Muscle of back (tissue), 13 donors: ENCODE results near the gene PTTG1. TPM values are rescaled to one million over a fixed set of nuclear protein-coding genes. Genes with fewer than 3 reads are reported as not detected.

Experiments used
- DNase-seq, 3 donors: peaks; one replicate each; pipeline versions ENCODE4 v3.0.0 to v3.0.0-alpha.2; 2013
- long read RNA-seq, 9 donors: transcript quantifications; one replicate each; lab custom pipeline, GENCODE V29; 2026
- polyA plus RNA-seq, 10 donors: library from polyadenylated mRNA; unstranded; fragments of 120-200 nt; gene quantifications; one replicate each; pipeline ENCODE4 v1.2.1, GENCODE V29; 2013; ENCODE audit not compliant: insufficient read length in 10 of 10

The PTTG1 gene
- 10 to 100 TPM; 19.6 to 52.6 (median 34.0) TPM for polyA plus RNA-seq
- long read RNA-seq, donor 1, transcript PTTG1-201 (6 exons, 753 nt) = major isoform, 22 of 59 reads
- long read RNA-seq, donor 1, transcript PTTG1-202 (5 exons, 1,070 nt) = minor isoform, 10 of 59 reads
- long read RNA-seq, donor 1, partial matches to known transcripts = 20 of 59 reads
- long read RNA-seq, donor 1, other reads (novel, unspliced or antisense) = 0 of 59 reads
- long read RNA-seq, donor 2, transcript PTTG1-202 (5 exons, 1,070 nt) = minor isoform, 9 of 47 reads
- long read RNA-seq, donor 2, transcript PTTG1-201 (6 exons, 753 nt) = major isoform, 14 of 47 reads
- long read RNA-seq, donor 2, partial matches to known transcripts = 23 of 47 reads
- long read RNA-seq, donor 2, other reads (novel, unspliced or antisense) = 0 of 47 reads
- long read RNA-seq, donor 3 = 0 reads
- long read RNA-seq, donor 4, transcript PTTG1-201 (6 exons, 753 nt) = major isoform, 7 of 34 reads
- long read RNA-seq, donor 4, partial matches to known transcripts = 21 of 34 reads
- long read RNA-seq, donor 4, other reads (novel, unspliced or antisense) = 0 of 34 reads
- long read RNA-seq, donor 5, transcript PTTG1-201 (6 exons, 753 nt) = major isoform, 16 of 41 reads
- long read RNA-seq, donor 5, transcript PTTG1-202 (5 exons, 1,070 nt) = minor isoform, 10 of 41 reads
- long read RNA-seq, donor 5, partial matches to known transcripts = 14 of 41 reads
- long read RNA-seq, donor 5, other reads (novel, unspliced or antisense) = 0 of 41 reads
- long read RNA-seq, donor 6, transcript PTTG1-202 (5 exons, 1,070 nt) = minor isoform, 9 of 62 reads
- long read RNA-seq, donor 6, transcript PTTG1-201 (6 exons, 753 nt) = major isoform, 15 of 62 reads
- long read RNA-seq, donor 6, partial matches to known transcripts = 36 of 62 reads
- long read RNA-seq, donor 6, other reads (novel, unspliced or antisense) = 0 of 62 reads
- long read RNA-seq, donor 7, transcript PTTG1-201 (6 exons, 753 nt) = major isoform, 18 of 50 reads
- long read RNA-seq, donor 7, transcript PTTG1-202 (5 exons, 1,070 nt) = minor isoform, 5 of 50 reads
- long read RNA-seq, donor 7, partial matches to known transcripts = 26 of 50 reads
- long read RNA-seq, donor 7, other reads (novel, unspliced or antisense) = 0 of 50 reads
- long read RNA-seq, donor 8, transcript PTTG1-202 (5 exons, 1,070 nt) = minor isoform, 8 of 75 reads
- long read RNA-seq, donor 8, transcript PTTG1-201 (6 exons, 753 nt) = major isoform, 24 of 75 reads
- long read RNA-seq, donor 8, partial matches to known transcripts = 38 of 75 reads
- long read RNA-seq, donor 8, other reads (novel, unspliced or antisense) = 0 of 75 reads
- long read RNA-seq, donor 9 = 0 reads

DNA sequence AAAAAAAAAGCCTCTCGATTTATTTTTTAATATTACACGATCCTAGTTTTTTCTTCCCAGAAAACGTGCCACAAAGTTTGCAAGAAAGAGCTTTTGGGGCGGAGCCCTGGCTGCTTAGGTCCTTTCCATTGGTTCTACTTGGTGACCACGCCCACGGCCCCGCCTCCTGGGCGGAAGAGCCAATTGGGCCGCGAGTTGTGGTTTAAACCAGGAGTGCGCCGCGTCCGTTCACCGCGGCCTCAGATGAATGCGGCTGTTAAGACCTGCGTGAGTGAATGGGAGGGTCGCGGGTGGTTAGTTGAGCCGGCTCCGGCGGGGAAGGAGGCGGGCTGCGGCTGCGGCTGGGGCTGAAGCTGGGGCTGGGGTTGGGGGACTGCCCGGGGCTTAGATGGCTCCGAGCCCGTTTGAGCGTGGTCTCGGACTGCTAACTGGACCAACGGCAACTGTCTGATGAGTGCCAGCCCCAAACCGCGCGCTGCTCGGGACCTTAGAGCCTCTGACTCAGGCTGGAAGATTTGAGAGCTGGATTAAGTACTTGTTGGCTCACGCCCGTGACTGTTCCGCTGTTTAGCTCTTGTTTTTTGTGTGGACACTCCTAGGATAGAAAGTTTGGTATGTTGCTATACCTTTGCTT is at the start of gene PTTG1:
Gene PTTG1 (plus strand): TSS at position 231 of the 634 bp plus-strand sequence. CDS start 458 bp downstream, outside the sequence.
- peak; percentile 97 to 99 (median 98) for DNase-seq

DNA sequence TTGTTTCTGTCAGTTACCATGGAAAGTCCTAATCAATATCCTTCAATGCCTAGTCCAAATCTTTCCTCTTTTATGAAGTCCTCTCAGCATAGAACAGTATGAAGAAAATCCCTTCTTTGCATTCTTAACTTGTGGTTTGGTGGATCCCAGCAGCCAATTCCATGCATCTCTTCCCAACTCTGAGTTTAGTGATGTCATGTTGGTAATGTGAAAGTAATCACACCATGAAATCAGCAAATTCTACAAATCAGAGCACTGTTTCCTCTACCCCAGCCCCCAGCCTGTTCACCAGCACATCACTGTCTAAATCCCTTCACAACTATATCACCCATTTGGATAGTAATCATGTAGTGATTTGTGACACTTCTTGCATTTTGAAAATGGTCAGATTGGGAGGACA is 46.5 kb upstream of the PTTG1 start:
- peak in 1 of 3 donors; percentile 53 for DNase-seq

GRCh38 chr5:160375701-160376100 is 46.0 kb upstream of the PTTG1 start:
- DNase-seq = peak in 1 of 3 donors; percentile 72

DNA sequence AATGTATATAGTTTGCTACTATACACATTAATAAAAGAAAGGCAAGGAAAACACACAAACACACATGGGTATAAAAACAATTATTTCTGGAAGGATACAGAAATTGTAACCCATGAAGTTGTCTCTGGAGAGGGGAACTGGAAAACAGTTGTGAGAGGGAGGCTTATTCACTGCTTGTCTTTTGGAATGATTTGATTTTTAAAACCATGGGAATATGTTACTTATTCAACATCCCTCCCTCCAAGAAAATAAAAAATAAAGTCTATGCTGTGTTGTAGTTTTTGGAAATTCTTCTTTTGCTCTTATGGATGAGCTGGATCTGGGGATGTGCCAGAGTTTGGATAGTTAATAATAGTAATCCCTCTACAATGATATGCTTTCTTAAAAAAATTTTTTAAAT is 45.2 kb upstream of the PTTG1 start:
- DNase-seq = peak in 2 of 3 donors; percentile 61 to 81

DNA sequence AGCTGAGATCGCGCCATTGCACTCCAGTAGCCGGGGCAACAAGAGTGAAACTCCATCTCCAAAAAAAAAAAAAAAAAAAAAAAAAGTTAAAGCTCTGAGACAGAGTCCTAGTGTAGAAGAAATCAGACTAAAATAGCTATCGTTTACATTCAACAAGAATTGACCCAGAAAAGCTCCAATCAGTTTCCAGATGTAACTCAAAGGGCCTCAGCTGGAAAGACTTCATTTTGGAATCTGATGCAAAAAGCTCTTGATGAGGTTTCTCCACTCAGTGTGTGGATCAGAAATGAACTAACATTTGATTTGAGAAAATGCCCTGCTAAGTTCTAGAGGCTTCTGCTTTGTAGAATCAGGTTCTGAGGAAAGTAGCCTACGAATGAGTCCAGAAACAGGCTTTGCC is 44.0 kb upstream of the PTTG1 start:
- peak in 2 of 3 donors; percentile 42 to 73 for DNase-seq

DNA sequence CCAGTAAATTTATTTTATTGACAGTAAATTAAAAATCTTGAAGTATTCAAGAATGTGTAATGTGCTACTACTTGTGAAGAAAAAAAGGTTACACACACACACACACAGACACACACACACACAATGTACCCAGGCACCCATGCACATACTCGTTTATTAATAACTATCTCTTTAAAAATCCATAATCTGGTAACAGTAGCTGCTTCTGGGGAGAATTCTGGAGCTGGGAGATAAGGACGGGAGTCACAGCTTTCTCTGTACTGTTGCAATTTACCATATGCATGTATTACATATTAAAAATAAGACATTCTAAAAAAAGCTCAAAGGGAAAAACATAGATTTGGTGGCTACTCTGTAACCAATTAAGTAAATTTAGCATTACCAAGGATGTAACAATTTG is 43.3 kb upstream of the PTTG1 start:
- no peak for DNase-seq

DNA sequence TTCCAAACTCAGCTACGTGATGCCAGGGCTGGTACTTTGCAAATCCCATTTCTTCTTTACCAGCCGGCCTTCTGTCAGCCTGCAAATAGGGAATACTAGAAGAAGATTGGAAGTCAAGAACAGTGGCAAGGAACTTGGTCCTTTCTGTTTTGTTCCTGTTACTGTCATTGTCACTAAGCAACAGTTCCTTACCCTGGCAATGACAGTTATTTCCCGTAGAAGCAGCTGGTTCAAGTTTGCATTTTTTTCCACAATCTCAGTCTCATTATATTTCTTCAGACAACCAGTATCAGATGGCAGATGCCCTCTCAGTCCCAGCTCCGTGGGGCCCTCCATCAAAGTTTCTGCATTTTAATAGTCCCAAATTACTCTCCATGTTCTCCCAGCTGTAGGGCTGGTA is 42.1 kb upstream of the PTTG1 start:
- DNase-seq = peak in 1 of 3 donors; percentile 67

DNA sequence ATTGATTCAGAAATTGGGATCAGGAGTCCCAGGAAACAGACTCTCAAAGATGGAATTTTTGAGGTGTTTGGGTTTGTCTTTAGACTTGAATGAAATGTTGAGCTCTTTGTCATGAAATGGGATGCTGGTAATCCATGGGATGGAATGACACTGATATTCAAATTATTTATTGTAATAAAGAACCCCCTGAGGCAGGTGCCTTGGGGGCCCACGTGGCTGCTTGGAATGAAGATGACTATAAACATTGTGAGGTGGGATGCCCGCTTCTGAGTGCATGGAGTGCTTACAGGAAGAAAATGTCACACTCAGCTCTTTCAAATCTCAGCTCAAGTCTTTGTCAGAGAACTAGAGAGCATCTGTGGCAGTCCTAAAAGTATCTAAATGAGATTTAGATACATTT is 41.6 kb upstream of the PTTG1 start:
- no peak for DNase-seq

DNA sequence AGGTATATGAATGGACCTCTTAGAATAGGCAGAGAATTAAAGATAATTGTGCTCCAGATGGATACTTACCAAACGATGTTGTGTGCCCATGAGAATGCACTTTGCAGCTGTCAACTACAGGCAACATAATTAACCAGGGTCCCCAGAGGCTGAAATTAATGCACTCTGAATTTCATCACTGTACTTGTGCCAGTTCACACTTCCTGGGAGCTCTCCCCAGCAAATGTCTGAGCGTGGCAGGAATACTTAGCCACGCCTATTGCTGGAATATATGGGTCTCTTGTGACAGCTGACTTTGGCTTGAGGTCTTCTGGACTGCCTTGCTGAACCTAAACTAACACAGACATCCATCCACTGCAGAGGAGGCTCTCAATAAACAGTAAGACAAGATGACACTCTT is 39.3 kb upstream of the PTTG1 start:
- peak in 2 of 3 donors; percentile 40 to 70 for DNase-seq

GRCh38 chr5:160384681-160385080 is 37.0 kb upstream of the PTTG1 start:
- DNase-seq = no peak

DNA sequence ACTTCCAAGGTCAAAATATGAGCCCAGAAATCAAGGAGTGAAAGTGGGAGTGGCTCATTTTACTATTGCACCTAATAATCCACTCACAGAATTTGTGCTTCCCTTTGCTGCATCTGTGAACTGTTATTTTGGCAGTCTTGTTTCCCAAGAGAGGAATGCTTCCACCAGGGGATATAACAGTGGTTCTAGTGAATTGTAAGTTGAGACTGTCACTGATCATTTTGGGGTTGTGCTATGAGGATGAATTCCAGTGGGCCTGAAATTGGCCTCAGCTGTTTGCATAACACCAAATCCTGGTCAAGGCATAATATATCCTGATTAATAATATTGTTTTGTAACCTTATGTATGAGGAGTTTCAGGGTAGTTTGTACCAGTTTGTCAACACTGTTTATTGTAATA is 36.2 kb upstream of the PTTG1 start:
- no peak for DNase-seq

DNA sequence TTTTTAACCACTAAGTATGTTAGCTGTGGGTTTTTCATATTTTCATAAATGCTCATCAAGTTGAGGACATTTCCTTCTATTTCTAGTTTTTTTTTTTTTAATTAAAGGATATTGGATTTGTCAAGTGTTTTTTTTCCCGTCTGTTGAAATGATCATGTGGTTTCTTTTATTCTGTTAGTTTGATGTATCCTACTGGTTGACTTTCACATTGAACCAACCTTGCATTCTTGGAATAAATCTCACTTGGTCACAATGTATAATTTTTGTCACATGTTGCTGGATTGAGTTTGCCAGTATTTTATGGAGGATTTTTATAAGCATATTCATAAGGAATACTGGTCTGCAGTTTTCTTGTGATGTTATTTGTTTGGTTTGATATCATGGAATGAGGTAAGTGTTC is 34.2 kb upstream of the PTTG1 start:
- no peak for DNase-seq

DNA sequence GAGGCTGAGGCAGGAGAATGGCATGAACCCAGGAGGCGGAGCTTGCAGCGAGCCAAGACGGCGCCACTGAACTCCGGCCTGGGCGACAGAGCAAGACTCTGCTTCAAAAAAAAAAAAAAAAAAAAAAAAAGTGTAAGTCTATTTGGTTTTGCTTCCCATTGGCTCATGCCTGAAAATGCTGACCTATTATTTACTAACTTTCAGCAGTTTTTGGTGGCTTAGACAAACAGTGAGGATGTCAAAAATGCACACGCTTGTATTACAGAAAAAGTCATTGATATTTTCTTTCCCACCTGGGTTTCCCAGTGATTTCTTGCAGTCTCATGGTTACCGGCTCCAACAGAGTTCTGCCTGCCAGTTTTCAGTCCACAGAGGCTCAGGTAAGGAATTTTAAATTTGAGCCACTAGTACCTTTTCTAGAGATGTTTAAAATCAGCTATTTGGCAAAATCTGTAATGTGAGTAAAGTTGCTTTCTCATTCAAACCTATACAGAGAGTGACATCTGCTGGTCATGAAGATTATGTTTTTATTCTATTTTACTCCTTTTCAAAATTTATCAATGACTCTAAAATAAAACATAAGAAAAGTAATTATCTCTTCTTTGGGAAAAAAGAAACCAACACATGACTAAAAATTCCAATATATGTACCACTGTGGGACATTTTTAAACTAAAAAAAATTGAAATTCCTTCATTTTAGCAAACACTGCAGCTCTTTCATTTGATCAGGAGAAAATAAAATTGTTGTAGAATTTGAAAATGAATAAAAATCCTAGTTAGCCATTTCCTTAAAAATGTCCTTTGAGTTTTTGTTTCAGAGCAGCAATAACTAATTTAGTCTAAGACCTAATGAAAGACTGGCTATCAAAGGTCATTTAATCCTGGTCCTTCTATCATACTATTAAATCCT is 30.6 kb upstream of the PTTG1 start:
- peak in 1 of 3 donors; percentile 65 for DNase-seq

DNA sequence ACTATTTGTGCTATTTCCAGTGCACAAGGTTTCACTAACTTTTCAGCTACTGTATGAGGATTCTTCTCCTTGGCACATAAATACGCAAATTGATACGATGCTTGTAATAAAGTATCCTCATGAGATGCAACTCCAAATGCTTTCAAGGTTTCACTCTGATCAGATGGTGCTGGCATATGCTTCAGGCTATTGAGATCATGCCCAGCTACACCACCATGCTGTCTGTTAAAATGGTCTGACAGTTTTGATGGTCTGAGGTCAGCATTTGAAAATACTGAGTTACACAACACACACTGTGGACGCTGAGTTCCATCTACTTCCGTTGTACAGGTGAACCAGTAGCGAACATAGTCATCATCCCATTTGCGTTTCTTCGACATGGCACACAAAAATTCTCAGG is 26.5 kb upstream of the PTTG1 start:
- DNase-seq = no peak

DNA sequence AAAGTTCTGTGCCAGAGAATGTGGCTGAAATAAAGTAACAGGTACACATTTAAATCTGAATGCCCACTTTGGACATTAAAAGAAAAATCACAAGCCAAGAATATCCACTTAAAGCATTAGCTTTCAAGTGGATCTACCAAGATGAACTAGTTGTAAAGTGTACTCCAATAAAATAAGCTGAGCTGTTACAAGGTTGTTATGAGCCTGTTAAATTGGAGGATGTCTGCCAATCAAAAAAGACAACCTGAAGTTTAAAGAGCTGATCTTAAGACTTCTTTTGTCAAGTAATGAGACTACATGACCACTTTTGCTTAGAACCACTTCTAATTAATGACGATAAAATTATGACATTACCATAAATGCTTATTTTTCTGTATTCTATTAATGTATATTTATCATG is 24.2 kb upstream of the PTTG1 start:
- no peak for DNase-seq

GRCh38 chr5:160398806-160399205 is 22.8 kb upstream of the PTTG1 start:
- peak in 1 of 3 donors; percentile 30 for DNase-seq

DNA sequence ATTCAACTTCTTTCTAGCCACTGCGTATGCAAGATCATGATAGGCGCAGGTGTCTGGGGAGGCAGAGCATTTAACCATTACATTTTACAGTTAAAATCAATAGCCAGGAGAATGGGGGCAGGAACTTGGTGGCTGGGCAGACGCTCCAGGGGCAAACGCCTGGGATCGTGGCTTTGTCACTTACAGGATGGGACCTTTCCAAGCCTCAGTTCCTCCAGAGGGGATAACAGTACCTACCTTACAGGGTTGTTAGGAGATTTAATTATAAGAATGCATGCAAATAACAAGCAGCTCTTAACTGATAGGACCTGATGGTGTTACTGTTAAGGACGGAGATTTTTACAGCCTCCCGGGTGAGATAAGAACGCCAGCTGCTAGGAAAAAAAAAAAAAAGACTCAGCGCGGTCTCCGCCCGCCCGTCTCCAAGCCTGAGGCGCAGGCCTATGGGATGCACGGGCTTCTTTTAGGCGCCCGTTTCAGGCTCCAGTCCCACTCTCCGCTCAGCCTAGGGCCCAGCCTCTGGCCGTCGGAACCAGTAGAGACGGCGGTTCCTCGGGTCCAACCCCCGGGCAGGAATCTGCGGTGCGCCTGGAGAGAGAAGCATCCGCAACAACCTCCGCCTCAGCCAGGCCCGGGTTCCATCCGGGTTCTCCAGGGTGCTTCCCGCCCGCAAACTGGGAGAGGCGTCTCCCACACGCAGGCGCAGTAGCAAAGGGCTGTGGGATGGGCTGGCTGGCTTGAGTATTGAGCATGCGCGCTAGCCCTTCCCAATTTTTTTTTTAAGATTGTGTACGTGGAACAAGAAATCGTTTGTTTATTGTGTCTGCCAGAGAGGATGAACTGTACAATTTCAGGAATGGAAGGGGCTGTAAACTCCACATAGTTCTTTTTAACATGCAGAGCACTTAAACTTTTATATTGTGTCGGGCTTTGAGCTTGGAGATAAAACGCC is 22.0 kb upstream of the PTTG1 start, which contains the start of gene FAM200C:
Gene FAM200C (minus strand): TSS at position 653 of the 952 bp plus-strand sequence. CDS start 4,564 bp downstream, outside the sequence.
- peak; percentile 93 to 98 (median 95) for DNase-seq
